ENCODE data around the gene OTUB2.

- no peak for TF ChIP-seq CTCF (IDR thresholded peaks at IDR 0.05)
- TF ChIP-seq POLR2AphosphoS5 (IDR thresholded peaks at IDR 0.05; ENCODE audit: low read depth, low read length): no peak
These were observed 11.8 kb downstream of the OTUB2 start for GRCh38 chr14:94037954-94038353.
